IMR-90 (cell line): Measurements from ENCODE around the gene IRAK1. TPM values are rescaled to one million over a fixed set of nuclear protein-coding genes. Genes with fewer than 3 reads are reported as not detected.

Experiments used
- ATAC-seq: fragments of 200-7000 bp; cut with Tn5 transposase; 2 replicates; pipeline ENCODE4 v1.9.1; 2020; ENCODE audit warnings: low read depth, mild to moderate bottlenecking, moderate library complexity
- BruUV-seq: library from RNA; stranded (reverse); fragments of 400-500 nt; replicated peaks from 2 replicates; lab custom pipeline; 2021; lab: Mats Ljungman, UMichigan
- CTCF ChIA-PET: fragments of 300-600 bp; formaldehyde crosslinking; extraction: SDS; loops from one replicate; lab custom pipeline; 2021; ENCODE audit warnings: antibody characterized with exemption; lab: Yijun Ruan, JAX
- POLR2A ChIA-PET: fragments of 300-600 bp; sonication (Branson Sonifier 250); formaldehyde crosslinking; loops from one replicate; lab custom pipeline; 2022; ENCODE audit warnings: antibody characterized with exemption; ENCODE audit not compliant: unreplicated experiment; lab: Charles Lee
- DNase-seq: peaks from one replicate; pipeline ENCODE4 v3.0.0; 2013
- H2AFZ ChIP-seq: replicated peaks from 2 replicates; pipeline ENCODE3; 2013; ENCODE audit warnings: low read length, mild to moderate bottlenecking; ENCODE audit not compliant: poor library complexity
- H2AK5ac ChIP-seq: 2 replicates; pipeline ENCODE4 v1.6.1; 2013; ENCODE audit warnings: low read depth, low read length, inconsistent platforms
- H2AK9ac ChIP-seq: replicated peaks from 2 replicates; pipeline ENCODE3; 2013; ENCODE audit warnings: mild to moderate bottlenecking, low read depth, low read length, moderate library complexity; ENCODE audit not compliant: poor library complexity
- H2BK120ac ChIP-seq: 2 replicates; pipeline ENCODE4 v1.6.1; 2013; ENCODE audit warnings: low read depth, low read length, inconsistent platforms
- H2BK15ac ChIP-seq: 3 replicates; pipeline ENCODE4 v1.6.1; 2013; ENCODE audit warnings: low read depth, low read length, inconsistent platforms
- H2BK20ac ChIP-seq: 2 replicates; pipeline ENCODE4 v1.6.1; 2013; ENCODE audit warnings: low read depth, mild to moderate bottlenecking, inconsistent platforms, low read length, moderate library complexity
- H2BK5ac ChIP-seq: 2 replicates; pipeline ENCODE4 v1.6.1; 2013; ENCODE audit warnings: mild to moderate bottlenecking, low read depth, low read length, inconsistent platforms; ENCODE audit not compliant: poor library complexity, severe bottlenecking
- H3K14ac ChIP-seq: replicated peaks from 2 replicates; pipeline ENCODE4 v1.6.1; 2013; ENCODE audit warnings: low read depth, low read length, inconsistent platforms
- H3K18ac ChIP-seq: 2 replicates; pipeline ENCODE4 v1.6.1; 2013; ENCODE audit warnings: low read depth, low read length, control low read depth
- H3K23ac ChIP-seq: 2 replicates; pipeline ENCODE4 v1.6.1; 2013; ENCODE audit warnings: low read depth, low read length, inconsistent platforms
- H3K27ac ChIP-seq: 2 replicates; pipeline ENCODE4 v1.5.1; 2013; ENCODE audit warnings: mild to moderate bottlenecking, control low read depth, low read length; ENCODE audit not compliant: insufficient read depth
- H3K27me3 ChIP-seq: 2 replicates; pipeline ENCODE4 v1.6.1; 2013; ENCODE audit warnings: low read length; ENCODE audit not compliant: control insufficient read depth, insufficient read depth
- H3K36me3 ChIP-seq: 2 replicates; pipeline ENCODE4 v1.6.1; 2013; ENCODE audit warnings: low read length, mixed read lengths; ENCODE audit not compliant: control insufficient read depth, insufficient read depth
- H3K4ac ChIP-seq: 2 replicates; pipeline ENCODE4 v1.6.1; 2013; ENCODE audit warnings: low read depth, low read length, inconsistent platforms
- H3K4me1 ChIP-seq: 2 replicates; pipeline ENCODE4 v1.6.1; 2013; ENCODE audit warnings: low read length, mixed read lengths; ENCODE audit not compliant: control insufficient read depth, insufficient read depth
- H3K4me2 ChIP-seq: 2 replicates; pipeline ENCODE4 v1.6.1; 2013; ENCODE audit warnings: low read depth, mild to moderate bottlenecking, control low read depth, low read length, moderate library complexity
- H3K4me3 ChIP-seq: 2 replicates; pipeline ENCODE4 v1.5.1; 2013; ENCODE audit warnings: low read depth, mild to moderate bottlenecking, control low read depth, low read length, moderate library complexity; ENCODE audit not compliant: insufficient read depth
- H3K56ac ChIP-seq: 2 replicates; pipeline ENCODE4 v1.6.1; 2013; ENCODE audit warnings: low read length, inconsistent platforms; ENCODE audit not compliant: insufficient read depth; ENCODE audit errors: extremely low read depth
- H3K79me1 ChIP-seq, 2 experiments: 2 replicates each; pipeline ENCODE4 v1.6.1; 2013; ENCODE audit warnings: low read length in 2 of 2, inconsistent platforms in 1 of 2, low read depth in 1 of 2
- H3K9ac ChIP-seq: 2 replicates; pipeline ENCODE4 v1.6.1; 2013; ENCODE audit warnings: low read depth, low read length, control low read depth
- H3K9me1 ChIP-seq: 2 replicates; pipeline ENCODE4 v1.6.1; 2013; ENCODE audit warnings: low read length, inconsistent platforms; ENCODE audit not compliant: insufficient read depth
- H3K9me3 ChIP-seq: 2 replicates; pipeline ENCODE4 v1.6.1; 2013; ENCODE audit warnings: low read length; ENCODE audit not compliant: control insufficient read depth, insufficient read depth
- H4K20me1 ChIP-seq: 2 replicates; pipeline ENCODE4 v1.6.1; 2013; ENCODE audit warnings: low read length, inconsistent platforms; ENCODE audit not compliant: insufficient read depth
- H4K5ac ChIP-seq: 2 replicates; pipeline ENCODE4 v1.6.1; 2013; ENCODE audit warnings: mild to moderate bottlenecking, low read depth, low read length, control low read depth
- H4K8ac ChIP-seq, 2 experiments: 2 replicates each; pipeline ENCODE4 v1.6.1; 2013; ENCODE audit warnings: low read depth in 2 of 2, low read length in 2 of 2, control low read depth in 1 of 2, inconsistent platforms in 1 of 2
- H4K91ac ChIP-seq: 2 replicates; pipeline ENCODE4 v1.6.1; 2013; ENCODE audit warnings: low read depth, low read length, inconsistent platforms; ENCODE audit not compliant: insufficient read depth
- BHLHE40 ChIP-seq: fragments of 150-350 bp; IDR thresholded peaks from 2 replicates; pipeline ENCODE4 v1.6.1; 2016; ENCODE audit warnings: mild to moderate bottlenecking, low read depth, low read length
- CTCF ChIP-seq: conservative IDR thresholded peaks from 2 replicates; pipeline ENCODE4 v1.5.1; 2012; ENCODE audit warnings: mild to moderate bottlenecking, low read depth, low read length, improper control_type of control experiment
- ELK1 ChIP-seq: fragments of 150-350 bp; IDR thresholded peaks from 2 replicates; pipeline ENCODE4 v1.6.1; 2016; ENCODE audit warnings: low read depth, mild to moderate bottlenecking, low read length, moderate library complexity, borderline replicate concordance
- MAFK ChIP-seq: IDR thresholded peaks from 2 replicates; pipeline ENCODE4 v1.6.1; 2012; ENCODE audit warnings: low read depth, low read length, improper control_type of control experiment
- NFE2L2 ChIP-seq: fragments of 150-350 bp; IDR thresholded peaks from 2 replicates; pipeline ENCODE4 v1.6.1; 2016; ENCODE audit warnings: low read depth, mild to moderate bottlenecking, low read length
- POLR2A ChIP-seq: IDR thresholded peaks from 2 replicates; pipeline ENCODE4 v1.6.1; 2012; ENCODE audit warnings: mild to moderate bottlenecking, low read depth, low read length
- RAD21 ChIP-seq: IDR thresholded peaks from 2 replicates; pipeline ENCODE4 v1.6.1; 2012; ENCODE audit warnings: low read length, improper control_type of control experiment
- RCOR1 ChIP-seq: IDR thresholded peaks from 2 replicates; pipeline ENCODE4 v1.6.1; 2012; ENCODE audit warnings: mild to moderate bottlenecking, low read length, improper control_type of control experiment; ENCODE audit not compliant: insufficient replicate concordance
- RFX5 ChIP-seq: IDR thresholded peaks from 2 replicates; pipeline ENCODE4 v1.8.0; 2012; ENCODE audit warnings: low read depth, mild to moderate bottlenecking, low read length, moderate library complexity
- WGBS, 2 experiments: methylation state at CpG; one replicate each; pipeline versions ENCODE4 v1.1.5 to v1.1.7; 2013; ENCODE audit warnings: missing lambda C conversion rate in 2 of 2; ENCODE audit not compliant: insufficient read length in 1 of 2; ENCODE audit errors: extremely low coverage in 2 of 2; 5-methylcytosine and 5-hydroxymethylcytosine counted together
- dilution Hi-C: fragments of 300-500 bp; cut with HindIII; formaldehyde crosslinking; loops from one replicate; pipeline ENCODE4 v1.14.3; 2018; ENCODE audit warnings: low sequenced_read_pairs; ENCODE audit not compliant: unreplicated experiment
- in situ Hi-C: fragments of 300-500 bp; cut with MboI; formaldehyde crosslinking; loops from 3 replicates; pipeline ENCODE4 v1.14.3; 2019; ENCODE audit warnings: low sequenced_read_pairs, inconsistent platforms, mixed read lengths
- intact Hi-C: fragments of 100-400 bp; cut with micrococcal nuclease; formaldehyde crosslinking; loops from 2 replicates; pipeline ENCODE4 v1.10.0; 2022
- polyA plus RNA-seq, 3 experiments: library from polyadenylated mRNA; depleted of rRNA; stranded (reverse); fragments of >200 nt; gene quantifications; 2 replicates each; pipeline ENCODE4 v1.2.3, GENCODE V29; 2012; ENCODE audit warnings: low replicate concordance in 1 of 3
- total RNA-seq: library from RNA; depleted of rRNA; stranded (reverse); fragments of >200 nt; gene quantifications from 2 replicates; pipeline ENCODE4 v1.2.3, GENCODE V29; 2012
- TF ChIP-seq, protein P1 (sequence below): fragments of 150-350 bp; IDR thresholded peaks from 2 replicates; pipeline ENCODE4 v1.6.1; 2017; ENCODE audit warnings: mild to moderate bottlenecking, antibody characterized with exemption, low read length, low read depth

Gene IRAK1
- total and polyA plus RNA-seq, 2 of the 4 experiments (the other 2 are of a cell fraction) = 33.3 to 50.2 TPM

DNA sequence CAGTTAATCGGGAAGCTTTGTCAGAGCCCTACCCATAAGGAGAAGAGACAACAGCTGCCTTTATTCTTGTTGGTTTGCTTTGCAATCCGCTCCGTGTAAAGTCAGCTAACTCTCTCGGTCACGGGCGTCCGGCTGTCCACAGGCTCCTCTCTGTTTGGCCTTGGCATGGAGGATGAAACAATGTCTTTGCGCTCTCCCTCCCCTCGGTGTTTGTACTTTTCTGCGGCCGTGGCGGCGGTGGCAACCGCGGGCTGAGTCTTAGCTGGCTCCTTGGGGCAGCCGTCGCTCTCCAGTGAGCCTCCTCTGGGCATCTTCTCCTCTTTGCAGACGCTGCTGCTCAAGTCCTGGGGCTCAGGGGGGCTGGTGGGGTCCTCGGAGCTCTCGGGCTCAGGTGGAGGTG, 10.6 kb upstream of the IRAK1 start:
- H3K56ac ChIP-seq = no peak overlapping the region

More for the DNA sequence above, 10.6 kb upstream of the IRAK1 start:
- Histone ChIP-seq H3K4ac (no peak overlapping the region), H3K9me1 (peaks cover 8% of the 10 kb centered on the region; the same call in 1 of the 2 replicates), H3K18ac (no peak overlapping the region), H4K91ac (no peak overlapping the region), H3K9me3 (no peaks in the 10 kb centered on the region), H3K36me3 (peaks cover 18% of the 10 kb centered on the region), H4K5ac (no peak overlapping the region), H3K4me2 (no peak overlapping the region), H2BK120ac (no peak overlapping the region), H2BK15ac (no peak overlapping the region), H3K4me3 (no peak overlapping the region), H3K4me1 (peaks cover 3% of the 10 kb centered on the region), H4K20me1 (peaks cover 24% of the 10 kb centered on the region), H3K14ac (no peak overlapping the region), H2AK9ac (no peak overlapping the region), H2AFZ (no peak overlapping the region), H2AK5ac (no peak overlapping the region), H3K79me1 (peaks cover 18 to 30% of the 10 kb centered on the region in 2 experiments; a peak in 3 of 4 replicates), H2BK20ac (no peak overlapping the region), H3K27ac (no peak overlapping the region), H3K27me3 (no peaks in the 10 kb centered on the region; the same call in 1 of the 2 replicates), H3K23ac (no peak overlapping the region), H3K9ac (no peak overlapping the region), H4K8ac (no peak overlapping the region), H2BK5ac (no peak overlapping the region)
- DNase-seq (no peak), ATAC-seq (no peak)
- TF ChIP-seq POLR2A = no peak
- TF ChIP-seq, protein P1, sequence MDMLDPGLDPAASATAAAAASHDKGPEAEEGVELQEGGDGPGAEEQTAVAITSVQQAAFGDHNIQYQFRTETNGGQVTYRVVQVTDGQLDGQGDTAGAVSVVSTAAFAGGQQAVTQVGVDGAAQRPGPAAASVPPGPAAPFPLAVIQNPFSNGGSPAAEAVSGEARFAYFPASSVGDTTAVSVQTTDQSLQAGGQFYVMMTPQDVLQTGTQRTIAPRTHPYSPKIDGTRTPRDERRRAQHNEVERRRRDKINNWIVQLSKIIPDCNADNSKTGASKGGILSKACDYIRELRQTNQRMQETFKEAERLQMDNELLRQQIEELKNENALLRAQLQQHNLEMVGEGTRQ = no peak
- no peak for TF ChIP-seq RCOR1
- no peak for TF ChIP-seq NFE2L2
- TF ChIP-seq BHLHE40 = no peak
- no peak for TF ChIP-seq RFX5
- TF ChIP-seq RAD21 = no peak
- TF ChIP-seq MAFK = no peak
- no peak for TF ChIP-seq CTCF
- TF ChIP-seq ELK1 = no peak
- BruUV-seq = no TSS peak
- WGBS, 2 experiments = 100% methylated on average over 4 of the region's 20 CpGs; no CpG with 5 or more reads in 1 of the 2 experiments
- ChIA-PET CTCF (no interaction called here), POLR2A (no interaction called here)
- dilution Hi-C loops = no loop called here
- in situ Hi-C loops = no loop called here
- intact Hi-C loops = no loop called here
